Neural cell (in vitro differentiated cells): ENCODE measurements around the gene GSTT2. TPM values are rescaled to one million over a fixed set of nuclear protein-coding genes. Genes with fewer than 3 reads are reported as not detected.

ENCODE experiments used
- H2AFZ ChIP-seq: fragments of 200-600, 300-800 bp; sonication (generic), shearing (Covaris generic); 2 replicates; pipeline ENCODE4 v1.6.0; 2014; ENCODE audit warnings: low read depth, mild to moderate bottlenecking, antibody characterized with exemption, low read length, moderate library complexity
- H3F3A ChIP-seq: fragments of 200-600 bp; shearing (Covaris generic); 2 replicates; pipeline ENCODE4 v1.6.1; 2016; ENCODE audit warnings: mild to moderate bottlenecking, moderate library complexity, mixed read lengths, antibody characterized with exemption, low read length; ENCODE audit not compliant: insufficient read depth, poor library complexity, severe bottlenecking
- H3K27ac ChIP-seq: fragments of 200-600, 300-800 bp; sonication (generic), shearing (Covaris generic); 2 replicates; pipeline ENCODE4 v1.5.1; 2014; ENCODE audit warnings: mild to moderate bottlenecking, low read length, moderate library complexity
- H3K27me3 ChIP-seq: fragments of 300-800, 200-600 bp; sonication (generic), shearing (Covaris generic); 2 replicates; pipeline ENCODE4 v1.6.0; 2014; ENCODE audit warnings: mild to moderate bottlenecking, low read depth, low read length, moderate library complexity; ENCODE audit not compliant: insufficient read depth
- H3K36me3 ChIP-seq: fragments of 300-800, 200-600 bp; sonication (generic), shearing (Covaris generic); 2 replicates; pipeline ENCODE4 v1.5.1; 2014; ENCODE audit warnings: mild to moderate bottlenecking, antibody characterized with exemption, low read length, moderate library complexity; ENCODE audit not compliant: insufficient read depth
- H3K4me2 ChIP-seq: fragments of 300-800, 200-600 bp; sonication (generic), shearing (Covaris generic); 2 replicates; pipeline ENCODE4 v1.6.0; 2014; ENCODE audit warnings: mild to moderate bottlenecking, low read length
- H3K4me3 ChIP-seq: fragments of 300-800, 200-600 bp; sonication (generic), shearing (Covaris generic); 2 replicates; pipeline ENCODE4 v1.5.1; 2014; ENCODE audit warnings: mild to moderate bottlenecking, low read length, moderate library complexity
- H3K79me2 ChIP-seq: fragments of 200-600 bp; shearing (Covaris generic); replicated peaks from 2 replicates; pipeline ENCODE4 v1.6.0; 2014; ENCODE audit warnings: mild to moderate bottlenecking, low read length, moderate library complexity; ENCODE audit not compliant: insufficient read depth
- H3K9ac ChIP-seq: fragments of 300-800, 200-600 bp; sonication (generic), shearing (Covaris generic); 2 replicates; pipeline ENCODE4 v1.6.1; 2016; ENCODE audit warnings: mild to moderate bottlenecking, low read length, mixed read lengths
- H3K9me2 ChIP-seq: fragments of 200-600 bp; shearing (Covaris generic); 2 replicates; pipeline ENCODE4 v1.6.1; 2016; ENCODE audit warnings: mild to moderate bottlenecking, low read length, mixed read lengths; ENCODE audit not compliant: insufficient read depth
- H3K9me3 ChIP-seq: fragments of 200-600, 300-800 bp; sonication (generic), shearing (Covaris generic); 2 replicates; pipeline ENCODE4 v1.6.1; 2016; ENCODE audit warnings: mild to moderate bottlenecking, mixed run types, low read length, moderate library complexity, mixed read lengths
- H4K20me1 ChIP-seq: fragments of 200-600 bp; shearing (Covaris generic); 2 replicates; pipeline ENCODE4 v1.6.1; 2016; ENCODE audit warnings: mild to moderate bottlenecking, mixed run types; ENCODE audit not compliant: insufficient read depth
- CTCF ChIP-seq: fragments of 450-650 bp; IDR thresholded peaks from 2 replicates; pipeline ENCODE4 v1.5.1; 2014; ENCODE audit warnings: antibody characterized with exemption, mild to moderate bottlenecking, moderate library complexity; ENCODE audit not compliant: poor library complexity, severe bottlenecking
- EP300 ChIP-seq: fragments of 450-650 bp; conservative IDR thresholded peaks from 2 replicates; pipeline ENCODE4 v1.6.1; 2014; ENCODE audit warnings: antibody characterized with exemption, mild to moderate bottlenecking, moderate library complexity; ENCODE audit not compliant: poor library complexity, severe bottlenecking
- EZH2 ChIP-seq: fragments of 200-600, 300-800 bp; shearing (Covaris generic), sonication (generic); IDR thresholded peaks from 2 replicates; pipeline ENCODE4 v1.6.1; 2014; ENCODE audit warnings: antibody characterized with exemption, low read length, borderline replicate concordance, mild to moderate bottlenecking; ENCODE audit not compliant: insufficient read depth, poor library complexity, severe bottlenecking
- MXI1 ChIP-seq: fragments of 450-650 bp; conservative IDR thresholded peaks from 2 replicates; pipeline ENCODE4 v1.6.1; 2014; ENCODE audit warnings: antibody characterized with exemption, mild to moderate bottlenecking; ENCODE audit not compliant: poor library complexity, severe bottlenecking
- POLR2AphosphoS5 ChIP-seq: IDR thresholded peaks from 2 replicates; pipeline ENCODE4 v1.6.1; 2012
- RAD21 ChIP-seq: fragments of 450-650 bp; conservative IDR thresholded peaks from 2 replicates; pipeline ENCODE4 v1.6.1; 2014; ENCODE audit warnings: antibody characterized with exemption, mild to moderate bottlenecking, moderate library complexity
- REST ChIP-seq: IDR thresholded peaks from 2 replicates; pipeline ENCODE4 v1.6.1; 2012; ENCODE audit warnings: borderline replicate concordance
- SMC3 ChIP-seq: fragments of 450-650 bp; conservative IDR thresholded peaks from 2 replicates; pipeline ENCODE4 v1.6.1; 2014; ENCODE audit warnings: antibody characterized with exemption, mild to moderate bottlenecking, moderate library complexity; ENCODE audit not compliant: poor library complexity
- TAF1 ChIP-seq: IDR thresholded peaks from 2 replicates; pipeline ENCODE4 v1.6.1; 2012; ENCODE audit warnings: low read depth
- polyA plus RNA-seq: library from polyadenylated mRNA; depleted of rRNA; stranded (reverse); fragments of >200 nt; gene quantifications from 2 replicates; pipeline ENCODE4 v1.2.3, GENCODE V29; 2014

The GSTT2 gene
- polyA plus RNA-seq, 1 donor from 2014 or later: not detected

- Histone ChIP-seq H3K9me2 (no peaks in the 10 kb centered on the region), H3K9ac (no peak overlapping the region), H3F3A (no peaks in the 10 kb centered on the region), H3K4me3 (no peak overlapping the region), H3K9me3 (no peaks in the 10 kb centered on the region), H3K27me3 (no peaks in the 10 kb centered on the region), H3K4me2 (no peak overlapping the region), H3K79me2 (peaks cover 20% of the 10 kb centered on the region), H3K27ac (no peak overlapping the region), H3K36me3 (no peaks in the 10 kb centered on the region), H4K20me1 (no peaks in the 10 kb centered on the region), H2AFZ (no peak overlapping the region)
- TF ChIP-seq RAD21 (no peak), POLR2AphosphoS5 (no peak), TAF1 (no peak), CTCF (no peak), REST (no peak), EP300 (no peak)
Measured at GRCh38 chr22:24026733-24027132, 46.8 kb downstream of the GSTT2 start.

GRCh38 chr22:24027389-24027975, 47.5 kb downstream of the GSTT2 start:
- Histone ChIP-seq H3K27ac (no peak overlapping the region), H3K27me3 (no peaks in the 10 kb centered on the region), H3F3A (no peaks in the 10 kb centered on the region), H3K9ac (no peak overlapping the region), H3K79me2 (peaks cover 27% of the 10 kb centered on the region), H3K36me3 (no peaks in the 10 kb centered on the region), H2AFZ (no peak overlapping the region), H4K20me1 (no peaks in the 10 kb centered on the region), H3K4me3 (no peak overlapping the region), H3K9me2 (no peaks in the 10 kb centered on the region), H3K4me2 (no peak overlapping the region), H3K9me3 (no peaks in the 10 kb centered on the region)
- no peak for TF ChIP-seq MXI1

GRCh38 chr22:24027991-24028390, 48.1 kb downstream of the GSTT2 start:
- TF ChIP-seq SMC3 (no peak), CTCF (no peak), MXI1 (no peak), POLR2AphosphoS5 (no peak), REST (no peak), EP300 (no peak), RAD21 (no peak), TAF1 (no peak), EZH2 (no peak)
- H3K9ac ChIP-seq: no peak overlapping the region
- no peaks in the 10 kb centered on the region for H3K9me2 ChIP-seq
- H4K20me1 ChIP-seq: no peaks in the 10 kb centered on the region
- no peaks in the 10 kb centered on the region for H3K27me3 ChIP-seq
- no peaks in the 10 kb centered on the region for H3K36me3 ChIP-seq
- H2AFZ ChIP-seq: no peak overlapping the region
- no peak overlapping the region for H3K4me3 ChIP-seq
- no peak overlapping the region for H3K4me2 ChIP-seq
- H3K9me3 ChIP-seq: no peaks in the 10 kb centered on the region
- H3K27ac ChIP-seq: no peak overlapping the region
- H3F3A ChIP-seq: no peaks in the 10 kb centered on the region
- peaks cover 28% of the 10 kb centered on the region for H3K79me2 ChIP-seq
